Smooth muscle cell (in vitro differentiated cells): ENCODE data around the gene CEP250. TPM values are rescaled to one million over a fixed set of nuclear protein-coding genes. Genes with fewer than 3 reads are reported as not detected.
"Not testable (repeated sequence)": the region's sequence is repeated elsewhere in the genome, so short reads cannot be mapped to it uniquely, and the experiment has no call there.

Source experiments
- DNase-seq: peaks from one replicate; lab custom pipeline; 2025; ENCODE audit not compliant: unreplicated experiment; lab: John Stamatoyannopoulos, UW
- H2AFZ ChIP-seq: fragments of 200-600 bp; sonication (generic); 2 replicates; pipeline ENCODE4 v1.6.0; 2016; ENCODE audit warnings: antibody characterized with exemption, low read depth, mild to moderate bottlenecking
- H3F3A ChIP-seq: fragments of 200-600 bp; sonication (generic); 2 replicates; pipeline ENCODE4 v1.6.0; 2017; ENCODE audit warnings: antibody characterized with exemption, low read depth
- H3K27ac ChIP-seq: fragments of 200-600 bp; sonication (generic); 2 replicates; pipeline ENCODE4 v1.5.1; 2016; ENCODE audit warnings: low read depth, mild to moderate bottlenecking
- H3K27me3 ChIP-seq: fragments of 200-600 bp; sonication (generic); 2 replicates; pipeline ENCODE4 v1.6.1; 2016; ENCODE audit warnings: low read depth, mild to moderate bottlenecking
- H3K36me3 ChIP-seq: fragments of 200-600 bp; sonication (generic); 2 replicates; pipeline ENCODE4 v1.5.1; 2016; ENCODE audit warnings: low read depth
- H3K4me1 ChIP-seq: fragments of 200-600 bp; sonication (generic); 2 replicates; pipeline ENCODE4 v1.5.1; 2016; ENCODE audit warnings: low read depth
- H3K4me2 ChIP-seq: fragments of 200-600 bp; sonication (generic); 2 replicates; pipeline ENCODE4 v1.6.0; 2016; ENCODE audit warnings: mild to moderate bottlenecking
- H3K4me3 ChIP-seq: fragments of 200-600 bp; sonication (generic); 2 replicates; pipeline ENCODE4 v1.5.1; 2016; ENCODE audit warnings: mild to moderate bottlenecking
- H3K79me2 ChIP-seq: fragments of 200-600 bp; sonication (generic); 2 replicates; pipeline ENCODE4 v1.6.0; 2016; ENCODE audit warnings: low read depth, mild to moderate bottlenecking
- H3K9ac ChIP-seq: fragments of 200-600 bp; sonication (generic); 2 replicates; pipeline ENCODE4 v1.6.0; 2016; ENCODE audit warnings: low read depth
- H3K9me3 ChIP-seq: fragments of 200-600 bp; sonication (generic); replicated peaks from 2 replicates; pipeline ENCODE4 v1.5.1; 2016; ENCODE audit warnings: low read depth
- H4K20me1 ChIP-seq: fragments of 200-600 bp; sonication (generic); 2 replicates; pipeline ENCODE4 v1.6.0; 2016; ENCODE audit warnings: low read depth
- CTCF ChIP-seq: fragments of 200-600 bp; sonication (generic); IDR thresholded peaks from 2 replicates; pipeline ENCODE4 v1.5.1; 2017; ENCODE audit warnings: borderline replicate concordance, mild to moderate bottlenecking, antibody characterized with exemption; ENCODE audit not compliant: insufficient read depth, poor library complexity, severe bottlenecking
- WGBS: methylation state at CpG from one replicate; pipeline ENCODE4 v1.1.7; 2016; ENCODE audit warnings: low lambda C conversion rate; 5-methylcytosine and 5-hydroxymethylcytosine counted together
- polyA plus RNA-seq: library from polyadenylated mRNA; unstranded; fragments of >200 nt; fragmentation: Nextera tagmentation; extraction: Ambion mirVana; gene quantifications from 2 replicates; pipeline ENCODE4 v1.2.1, GENCODE V29; 2016
- total RNA-seq: library from RNA; depleted of rRNA; stranded (reverse); fragments of >200 nt; gene quantifications from 2 replicates; pipeline ENCODE4 v1.2.3, GENCODE V29; 2014

Gene CEP250
- total and polyA plus RNA-seq, 2 experiments from 2014 or later, result 16.0 to 22.1 TPM

GRCh38 chr20:35453647-35454046 is 1.8 kb upstream of the CEP250 start:
- Histone ChIP-seq H3K4me2 (peak overlapping the region; percentile 88), H3K4me3 (peak overlapping the region; percentile 65), H3K4me1 (peaks cover 6% of the 10 kb centered on the region), H4K20me1 (peaks cover 7% of the 10 kb centered on the region), H3K9ac (no peak overlapping the region), H2AFZ (no peak overlapping the region), H3K9me3 (no peaks in the 10 kb centered on the region), H3K36me3 (no peaks in the 10 kb centered on the region), H3K27me3 (no peaks in the 10 kb centered on the region), H3K79me2 (peaks cover 22% of the 10 kb centered on the region), H3F3A (no peaks in the 10 kb centered on the region), H3K27ac (no peak overlapping the region)
- DNase-seq, result no peak
- 94% methylated on average over 7 of the region's 7 CpGs for WGBS
- TF ChIP-seq CTCF, result no peak

- not testable (repeated sequence) for H3K27me3 ChIP-seq, H3K27ac ChIP-seq, H3F3A ChIP-seq, H3K36me3 ChIP-seq, H3K4me1 ChIP-seq, H3K9me3 ChIP-seq, H3K4me3 ChIP-seq, H3K9ac ChIP-seq, DNase-seq, H2AFZ ChIP-seq
- Histone ChIP-seq H3K79me2 (peaks cover 23% of the 10 kb centered on the region), H3K4me2 (peak overlapping the region; percentile 88), H4K20me1 (peaks cover 15% of the 10 kb centered on the region)
- 100% methylated on average over 7 of the region's 7 CpGs for WGBS
Measured at GRCh38 chr20:35456700-35457099, 1.3 kb downstream of the CEP250 start.

- H2AFZ ChIP-seq, DNase-seq, H3K4me1 ChIP-seq, H3K9ac ChIP-seq, H3K9me3 ChIP-seq, H3K4me3 ChIP-seq, H3K4me2 ChIP-seq, H3F3A ChIP-seq, H3K27ac ChIP-seq, H3K36me3 ChIP-seq, H3K27me3 ChIP-seq: not testable (repeated sequence)
- 83% methylated on average over 2 of the region's 2 CpGs for WGBS
- H4K20me1 ChIP-seq, result peaks cover 15% of the 10 kb centered on the region
- peaks cover 23% of the 10 kb centered on the region for H3K79me2 ChIP-seq
Measured at GRCh38 chr20:35457539-35457938, 2.1 kb downstream of the CEP250 start.

- H4K20me1 ChIP-seq, result peaks cover 16% of the 10 kb centered on the region
- no peaks in the 10 kb centered on the region for H3K27me3 ChIP-seq
- DNase-seq, result no peak
- no peak for TF ChIP-seq CTCF
- H3K79me2 ChIP-seq, result peaks cover 23% of the 10 kb centered on the region
- no peak overlapping the region for H3K4me2 ChIP-seq
- H3K27ac ChIP-seq, result no peak overlapping the region
- no peak overlapping the region for H3K4me3 ChIP-seq
- H2AFZ ChIP-seq, result no peak overlapping the region
- no peaks in the 10 kb centered on the region for H3K9me3 ChIP-seq
- no peak overlapping the region for H3K9ac ChIP-seq
- H3K4me1 ChIP-seq, result peaks cover 6% of the 10 kb centered on the region
- no peaks in the 10 kb centered on the region for H3F3A ChIP-seq
- no peaks in the 10 kb centered on the region for H3K36me3 ChIP-seq
Measured at GRCh38 chr20:35458388-35458787, 3.0 kb downstream of the CEP250 start.

GRCh38 chr20:35461620-35462019 is 6.2 kb downstream of the CEP250 start:
- no peak overlapping the region for H2AFZ ChIP-seq
- WGBS, result 90% methylated on average over 3 of the region's 3 CpGs
- no peak overlapping the region for H3K9ac ChIP-seq
- H3K4me3 ChIP-seq, result no peak overlapping the region
- no peak overlapping the region for H3K27ac ChIP-seq
- no peak overlapping the region for H3K4me2 ChIP-seq
- TF ChIP-seq CTCF, result no peak
- H3K36me3 ChIP-seq, result no peaks in the 10 kb centered on the region
- H3K9me3 ChIP-seq, result no peaks in the 10 kb centered on the region
- H3K4me1 ChIP-seq, result no peaks in the 10 kb centered on the region
- H4K20me1 ChIP-seq, result peaks cover 22% of the 10 kb centered on the region
- no peak for DNase-seq
- H3F3A ChIP-seq, result no peaks in the 10 kb centered on the region
- H3K79me2 ChIP-seq, result peaks cover 16% of the 10 kb centered on the region
- H3K27me3 ChIP-seq, result no peaks in the 10 kb centered on the region
